ENCODE results near the gene TNFRSF9.

- no peak for TF ChIP-seq CTCF (IDR thresholded peaks at IDR 0.05)
- no peak for TF ChIP-seq POLR2A (IDR thresholded peaks at IDR 0.05)
Measured at GRCh38 chr1:7971024-7971423, 30.4 kb upstream of the TNFRSF9 start.
